NCI-H2029 (cell line): ENCODE measurements around the gene MAPKAPK3.

Experiments
- DNase-seq: peaks from one replicate; lab custom pipeline; 2025; lab: John Stamatoyannopoulos, UW

The MAPKAPK3 gene

DNA sequence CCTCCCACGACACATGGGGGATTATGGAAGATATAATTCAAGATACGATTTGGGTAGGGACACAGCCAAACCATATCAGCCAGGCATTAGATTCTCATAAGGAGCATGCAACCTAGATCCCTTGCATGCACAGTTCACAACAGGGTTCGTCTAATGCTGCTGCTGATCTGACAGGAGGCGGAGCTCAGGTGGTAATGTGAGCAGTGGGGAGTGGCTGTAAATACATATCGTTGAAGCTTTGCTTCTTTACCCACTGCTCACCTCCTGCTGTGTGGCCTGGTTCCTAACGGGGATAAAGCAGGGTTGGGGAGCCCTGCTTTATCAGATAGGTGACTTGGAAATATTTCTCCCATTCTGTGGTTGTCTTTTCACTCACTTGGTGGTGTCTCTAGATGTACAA lies 72.6 kb downstream of the MAPKAPK3 start:
- no peak for DNase-seq

GRCh38 chr3:50695031-50695430 lies 78.1 kb downstream of the MAPKAPK3 start:
- DNase-seq = no peak

DNA sequence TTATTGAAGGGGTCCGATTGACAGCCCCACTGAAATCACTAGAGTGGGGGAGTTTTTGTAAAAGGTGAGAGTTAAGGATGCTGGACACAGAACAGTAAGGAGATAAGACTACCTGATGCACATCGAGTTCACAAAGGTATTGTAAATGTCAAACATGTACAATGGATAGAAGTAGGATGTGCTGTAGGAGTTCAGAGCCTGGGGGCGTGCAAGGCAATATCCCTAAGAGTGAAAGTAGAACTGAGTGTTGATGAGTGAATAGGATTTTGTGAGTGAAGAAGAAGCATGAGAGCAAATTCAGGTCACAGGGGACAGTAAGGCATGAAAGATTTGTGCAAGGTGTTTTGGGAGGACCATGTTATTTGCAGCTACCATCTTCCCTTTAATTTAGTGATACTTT lies 79.3 kb downstream of the MAPKAPK3 start:
- DNase-seq = no peak

- no peak for DNase-seq
These were observed 81.3 kb downstream of the MAPKAPK3 start for GRCh38 chr3:50698269-50698668.
